ENCODE results near the gene LRCH4. TPM values are rescaled to one million over a fixed set of nuclear protein-coding genes. Genes with fewer than 3 reads are reported as not detected.

The LRCH4 gene
- total and polyA plus RNA-seq, 2 of the 13 experiments (the other 11 are each of a cell fraction or from before 2014, with no cell fraction given) = 7.0 to 9.3 TPM

DNA sequence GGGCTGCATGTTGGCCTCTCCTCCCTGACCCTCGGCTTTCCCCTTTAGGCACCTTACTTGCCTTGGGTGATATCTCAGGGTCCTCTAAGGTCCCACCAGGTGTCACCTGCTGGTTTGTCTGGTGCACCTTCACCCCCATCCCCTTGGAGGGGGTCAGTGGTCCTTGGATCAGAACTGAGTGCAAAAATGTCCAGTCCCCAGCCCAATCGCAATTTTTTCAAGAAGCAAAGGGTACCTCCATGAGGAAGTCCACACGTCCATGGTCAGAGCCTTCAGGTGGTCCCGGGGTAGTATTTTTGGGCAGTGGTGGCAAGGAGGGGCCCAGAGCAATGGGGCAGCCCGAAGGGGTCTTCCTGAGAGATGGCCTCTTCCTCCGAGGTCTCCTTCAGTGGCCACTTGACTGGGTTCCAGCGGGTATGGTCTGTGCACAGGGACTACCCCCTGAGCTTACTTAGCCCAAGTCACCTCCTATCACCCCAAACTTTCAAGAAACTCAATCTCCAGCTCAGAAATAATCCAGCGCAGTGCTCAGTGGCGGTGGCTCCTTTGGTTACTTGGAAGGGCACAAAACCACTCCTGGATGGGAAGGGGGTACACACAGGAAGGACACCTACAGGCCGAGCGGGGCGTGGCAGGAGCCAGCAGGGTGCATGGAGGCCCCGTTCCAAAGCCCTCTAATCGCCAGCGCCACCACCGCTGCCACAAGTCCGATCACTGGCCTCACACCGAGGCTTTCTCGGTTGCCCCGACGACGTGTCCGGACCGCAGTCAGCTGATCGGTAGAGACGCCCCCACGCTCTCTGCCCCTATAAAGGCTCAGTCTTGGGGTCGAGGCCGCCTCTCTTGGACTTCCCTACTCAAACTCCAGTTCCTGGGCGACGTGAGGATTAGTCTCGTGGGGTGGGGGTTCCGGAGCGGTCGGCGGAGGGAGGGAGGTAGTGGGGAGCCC is 16.8 kb downstream of the LRCH4 start (continued):
- no peak for TF ChIP-seq KDM4B (CRISPR knock-in tag; IDR thresholded peaks at IDR 0.05)
- no peak; the same call in 1 of the 2 replicates for TF ChIP-seq ZNF775 (CRISPR knock-in tag; IDR thresholded peaks at IDR 0.05; ENCODE audit: borderline replicate concordance)
- no peak for TF ChIP-seq CHCHD3 (CRISPR knock-in tag; IDR thresholded peaks at IDR 0.05)
- TF ChIP-seq ZFP36 (IDR thresholded peaks at IDR 0.05; ENCODE audit: borderline replicate concordance, low read depth, low read length, partially characterized antibody) = no peak
- TF ChIP-seq GATAD1 (CRISPR knock-in tag; IDR thresholded peaks at IDR 0.05) = no peak
- no peak for TF ChIP-seq HNRNPUL1 (IDR thresholded peaks at IDR 0.05; ENCODE audit: low read depth, low read length)
- TF ChIP-seq ZNF496 (CRISPR knock-in tag; IDR thresholded peaks at IDR 0.05; ENCODE audit: insufficient replicate concordance) = no peak
- TF ChIP-seq ATF1 (CRISPR knock-in tag; IDR thresholded peaks at IDR 0.05) = peak; percentile 41
- peak; percentile 83 for TF ChIP-seq ZFP82 (CRISPR knock-in tag; IDR thresholded peaks at IDR 0.05; ENCODE audit: borderline replicate concordance)
- no peak; the same call in 1 of the 2 replicates for TF ChIP-seq ZNF275 (CRISPR knock-in tag; IDR thresholded peaks at IDR 0.05; ENCODE audit: borderline replicate concordance)
- no peak for TF ChIP-seq TCF12 (IDR thresholded peaks at IDR 0.05)
- no peak for TF ChIP-seq TCF12 (CRISPR knock-in tag; IDR thresholded peaks at IDR 0.05)
- peak; percentile 54; the same call in 1 of the 2 replicates for TF ChIP-seq PRDM10 (CRISPR knock-in tag; IDR thresholded peaks at IDR 0.05; ENCODE audit: low read depth)
- TF ChIP-seq ZNF138 (CRISPR knock-in tag; IDR thresholded peaks at IDR 0.05; ENCODE audit: low read depth) = no peak
- TF ChIP-seq, protein P1, sequence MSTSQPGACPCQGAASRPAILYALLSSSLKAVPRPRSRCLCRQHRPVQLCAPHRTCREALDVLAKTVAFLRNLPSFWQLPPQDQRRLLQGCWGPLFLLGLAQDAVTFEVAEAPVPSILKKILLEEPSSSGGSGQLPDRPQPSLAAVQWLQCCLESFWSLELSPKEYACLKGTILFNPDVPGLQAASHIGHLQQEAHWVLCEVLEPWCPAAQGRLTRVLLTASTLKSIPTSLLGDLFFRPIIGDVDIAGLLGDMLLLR (CRISPR knock-in tag; IDR thresholded peaks at IDR 0.05) = no peak; the same call in 1 of the 2 replicates
- TF ChIP-seq POLR2A (IDR thresholded peaks at IDR 0.05; ENCODE audit: insufficient read depth in 1 of 2, low read depth in 2 of 2, low read length in 2 of 2) = peak in 1 of 2 experiments; percentile 53; a peak in 2 of 4 replicates
- no peak for TF ChIP-seq ZNF720 (CRISPR knock-in tag; IDR thresholded peaks at IDR 0.05)
- TF ChIP-seq ZNF230 (CRISPR knock-in tag; IDR thresholded peaks at IDR 0.05) = peak; percentile 67; the same call in 1 of the 2 replicates
- 0 out of 2 replicates have a peak, but pooled peaks have one; percentile 15 for TF ChIP-seq ZNF12 (CRISPR knock-in tag; IDR thresholded peaks at IDR 0.05)
- TF ChIP-seq NONO (IDR thresholded peaks at IDR 0.05) = no peak
- peak; percentile 92 for TF ChIP-seq NONO (CRISPR knock-in tag; conservative IDR thresholded peaks at IDR 0.05)
- TF ChIP-seq CBX5 (CRISPR knock-in tag; IDR thresholded peaks at IDR 0.05; ENCODE audit: borderline replicate concordance) = peak; percentile 41; the same call in 1 of the 2 replicates

All from HepG2 (cell line).